Measurements from ENCODE around the gene SPACA7.

Gene SPACA7

GRCh38 chr13:112469071-112469745, 93.1 kb downstream of the SPACA7 start:
- DNase-seq, result no peak

DNA sequence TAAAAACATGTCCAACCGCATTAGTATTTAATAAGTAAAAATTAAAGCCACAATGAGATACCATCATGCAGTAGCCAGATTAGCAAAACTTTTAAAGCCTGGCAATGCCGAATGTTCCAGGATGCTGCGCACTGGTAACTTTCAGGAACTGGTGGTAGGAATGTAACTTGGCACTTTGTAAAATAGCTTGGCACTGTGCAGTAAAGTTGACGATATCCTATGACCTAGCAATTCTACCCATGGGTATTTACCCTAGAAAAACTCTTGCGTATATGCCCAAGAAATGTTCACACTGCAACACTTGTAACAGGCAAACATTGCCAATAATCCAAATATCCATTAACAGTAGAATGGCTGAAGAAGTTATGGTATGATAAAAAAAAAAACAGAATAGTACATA, 97.7 kb downstream of the SPACA7 start:
- DNase-seq, result no peak

DNA sequence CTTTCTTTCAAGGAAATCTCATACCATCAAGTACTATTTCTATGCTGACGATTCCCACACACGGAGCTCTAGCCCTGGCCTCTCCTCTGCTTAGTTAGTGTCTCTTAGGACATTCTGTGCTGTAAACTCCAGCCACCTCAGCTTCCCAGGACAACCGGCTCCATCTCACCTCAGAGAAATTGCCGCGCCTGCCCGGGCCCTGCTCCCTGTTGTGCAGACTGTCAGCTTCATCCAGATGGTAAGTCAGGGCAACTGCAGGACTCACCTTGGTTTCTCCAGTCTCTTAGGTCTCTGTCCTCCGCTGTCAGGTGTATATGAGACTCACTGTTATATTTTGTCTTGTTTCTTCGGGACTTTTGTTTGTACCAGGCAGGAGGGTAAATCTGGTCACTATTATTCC, 98.7 kb downstream of the SPACA7 start:
- no peak for DNase-seq

DNA sequence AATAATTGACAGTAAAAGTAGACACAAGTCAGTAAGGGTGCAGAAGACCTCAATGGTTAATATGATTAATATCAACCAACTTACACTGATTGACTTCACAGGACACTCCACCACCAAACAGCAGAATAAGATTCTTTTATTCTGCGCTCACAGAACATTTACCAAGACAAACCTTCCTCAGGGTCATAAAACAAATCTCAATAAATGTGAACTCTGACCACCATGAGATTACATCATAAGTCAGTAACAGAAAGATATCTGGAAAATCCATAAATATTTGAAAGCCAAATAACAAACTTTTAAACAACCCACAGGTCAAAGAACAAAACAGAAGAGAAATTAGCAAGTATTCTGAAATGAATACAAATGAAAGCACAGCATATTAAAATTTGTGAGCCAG, 99.7 kb downstream of the SPACA7 start:
- DNase-seq, result no peak

GRCh38 chr13:112477070-112477619, 101.0 kb downstream of the SPACA7 start:
- no peak for DNase-seq

GRCh38 chr13:112479389-112479788, 103.2 kb downstream of the SPACA7 start:
- DNase-seq, result no peak

GRCh38 chr13:112481458-112481857, 105.3 kb downstream of the SPACA7 start:
- no peak for DNase-seq

DNA sequence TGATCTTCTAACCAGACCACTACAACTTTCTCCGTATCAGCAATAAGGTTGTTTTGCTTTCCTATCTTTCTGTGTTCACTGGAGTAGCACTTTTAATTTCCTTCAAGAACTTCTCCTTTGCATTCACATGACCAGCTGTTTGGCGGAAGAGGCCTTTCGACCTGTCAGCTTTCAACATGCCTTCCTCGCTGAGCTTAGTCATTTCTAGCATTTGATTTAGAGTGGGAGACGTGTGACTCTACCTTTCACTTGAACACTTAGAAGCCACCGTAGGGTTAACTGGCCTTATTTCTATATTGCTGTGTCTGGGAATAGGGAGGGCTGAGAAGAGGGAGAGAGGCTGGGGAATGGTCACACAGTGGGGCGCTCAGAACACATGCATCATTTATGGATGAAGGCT, 107.1 kb downstream of the SPACA7 start:
- DNase-seq, result no peak
